Transverse colon (tissue), 4 donors: ENCODE results near the gene TRMT44. TPM values are rescaled to one million over a fixed set of nuclear protein-coding genes. Genes with fewer than 3 reads are reported as not detected.

Experiments
- DNase-seq: peaks from one replicate; pipeline ENCODE4 v3.0.0-alpha.2; 2019
- H3K27ac ChIP-seq, 4 donors: fragments of 200-600 bp; sonication (generic); 2 replicates each; pipeline ENCODE4 v1.5.1; 2016 to 2018; ENCODE audit warnings: inconsistent platforms in 4 of 4
- H3K27me3 ChIP-seq: fragments of 200-600 bp; sonication (generic); 2 replicates; pipeline ENCODE4 v1.5.1; 2017; ENCODE audit warnings: inconsistent platforms
- H3K36me3 ChIP-seq, 4 donors: fragments of 200-600 bp; sonication (generic); 2 replicates each; pipeline ENCODE4 v1.5.1; 2017 to 2019; ENCODE audit warnings: inconsistent platforms in 4 of 4
- H3K4me1 ChIP-seq, 4 donors: fragments of 200-600 bp; sonication (generic); 2 replicates each; pipeline ENCODE4 v1.5.1; 2017 to 2020; ENCODE audit warnings: inconsistent platforms in 4 of 4
- H3K4me3 ChIP-seq, 4 donors: fragments of 200-600 bp; sonication (generic); 1 replicate in 1 of 4; 2 replicates in 3 of 4; pipeline versions ENCODE4 v1.5.1 to v1.6.1; 2017 to 2019; ENCODE audit warnings: inconsistent platforms in 4 of 4
- H3K9me3 ChIP-seq, 2 donors: fragments of 200-600 bp; sonication (generic); 2 replicates each; pipeline ENCODE4 v1.5.1; 2017 to 2019; ENCODE audit warnings: inconsistent platforms in 2 of 2
- EP300 ChIP-seq: sonication (generic); formaldehyde crosslinking; IDR thresholded peaks from one replicate; pipeline ENCODE4 v1.6.1; 2017; ENCODE audit warnings: antibody characterized with exemption, low read depth
- POLR2A ChIP-seq: fragments of 450-650 bp; IDR thresholded peaks from one replicate; pipeline ENCODE4 v1.6.1; 2016; ENCODE audit warnings: antibody characterized with exemption, mild to moderate bottlenecking, moderate library complexity
- POLR2AphosphoS5 ChIP-seq, 3 donors: sonication (generic); formaldehyde crosslinking; IDR thresholded peaks; one replicate each; pipeline ENCODE4 v1.6.1; 2016; ENCODE audit warnings: antibody characterized with exemption in 3 of 3
- WGBS, 2 donors: methylation state at CpG; one replicate each; pipeline ENCODE4 v1.1.5; 2018; ENCODE audit warnings: low coverage in 1 of 2; 5-methylcytosine and 5-hydroxymethylcytosine counted together
- in situ Hi-C, 4 donors: fragments of 200-750 bp; cut with MboI; loops; one replicate each; pipeline versions ENCODE4 v1.15.0 to v1.15.1; 2017; ENCODE audit warnings: low sequenced_read_pairs in 3 of 4, low pct_ligation_motif_present in 1 of 4, low pct_unique_long_range_greater_than_20kb in 1 of 4
- intact Hi-C: fragments of 100-400 bp; cut with DNase I; formaldehyde crosslinking; loops from one replicate; pipeline ENCODE4 v1.15.1; 2023; ENCODE audit warnings: low total_unique reads
- total RNA-seq, 4 donors: library from RNA; depleted of rRNA; stranded (reverse); fragments of >200 nt; gene quantifications; one replicate each; pipeline ENCODE4 v1.1.0, GENCODE V29; 2016
- TF ChIP-seq, protein P1 (sequence below), 5 experiments: fragments of 200-600 bp in 3 of 5; fragments of 450-650 bp in 2 of 5; sonication (generic) in 3 of 5; IDR thresholded peaks; 1 replicate in 2 of 5; 2 replicates in 3 of 5; pipeline ENCODE4 v1.5.1; 2016 to 2017; ENCODE audit warnings: antibody characterized with exemption in 5 of 5, inconsistent platforms in 3 of 5, mild to moderate bottlenecking in 2 of 5, moderate library complexity in 1 of 5

The TRMT44 gene
- total RNA-seq, 4 donors from 2014 or later: 19.1 to 190 (median 29.7) TPM

DNA sequence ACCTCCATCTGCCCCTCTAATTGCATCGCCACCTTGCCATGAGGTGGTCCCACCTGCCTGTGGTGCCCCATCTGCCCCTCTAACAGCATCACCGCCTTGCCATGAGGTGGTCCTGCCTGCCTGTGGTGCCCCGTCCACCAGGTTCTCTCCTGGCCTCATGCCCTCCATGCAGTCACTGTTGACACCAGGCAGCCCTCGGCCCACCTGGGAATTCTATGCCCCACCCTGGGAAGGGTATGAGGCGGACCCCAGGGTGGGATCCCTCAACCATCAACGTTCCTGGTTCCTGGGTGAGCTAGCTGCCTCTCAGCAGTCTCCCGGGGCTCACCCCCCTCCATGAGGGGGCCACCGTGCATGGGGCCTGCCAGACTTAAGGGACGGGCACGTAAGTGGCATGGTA lies 38.9 kb upstream of the TRMT44 start:
- no peak overlapping the region for H3K4me3 ChIP-seq
- H3K27me3 ChIP-seq: no peaks in the 10 kb centered on the region
- peaks cover 0 to 9% (median 0%) of the 10 kb centered on the region in 4 donors for H3K36me3 ChIP-seq
- H3K27ac ChIP-seq: peak overlapping the region in 3 of 4 donors; percentile 16 to 63 (median 58)
- intact Hi-C loops (loop anchor here (2.0 kb wide), 1 partner anchor 159 kb away; no protein-coding TSS in a partner anchor), in situ Hi-C loops (loop anchor here (5.0 to 25.0 kb wide), 4 partner anchors 157 to 239 kb away; partner anchors contain the start of gene ABLIM2 (in 1 of the 4))
- no peak for DNase-seq
- 92% methylated on average over 6 of the region's 10 CpGs; no CpG with 5 or more reads in 1 of the 2 donors for WGBS, 2 donors
- no peaks in the 10 kb centered on the region for H3K9me3 ChIP-seq
- TF ChIP-seq, protein P1, sequence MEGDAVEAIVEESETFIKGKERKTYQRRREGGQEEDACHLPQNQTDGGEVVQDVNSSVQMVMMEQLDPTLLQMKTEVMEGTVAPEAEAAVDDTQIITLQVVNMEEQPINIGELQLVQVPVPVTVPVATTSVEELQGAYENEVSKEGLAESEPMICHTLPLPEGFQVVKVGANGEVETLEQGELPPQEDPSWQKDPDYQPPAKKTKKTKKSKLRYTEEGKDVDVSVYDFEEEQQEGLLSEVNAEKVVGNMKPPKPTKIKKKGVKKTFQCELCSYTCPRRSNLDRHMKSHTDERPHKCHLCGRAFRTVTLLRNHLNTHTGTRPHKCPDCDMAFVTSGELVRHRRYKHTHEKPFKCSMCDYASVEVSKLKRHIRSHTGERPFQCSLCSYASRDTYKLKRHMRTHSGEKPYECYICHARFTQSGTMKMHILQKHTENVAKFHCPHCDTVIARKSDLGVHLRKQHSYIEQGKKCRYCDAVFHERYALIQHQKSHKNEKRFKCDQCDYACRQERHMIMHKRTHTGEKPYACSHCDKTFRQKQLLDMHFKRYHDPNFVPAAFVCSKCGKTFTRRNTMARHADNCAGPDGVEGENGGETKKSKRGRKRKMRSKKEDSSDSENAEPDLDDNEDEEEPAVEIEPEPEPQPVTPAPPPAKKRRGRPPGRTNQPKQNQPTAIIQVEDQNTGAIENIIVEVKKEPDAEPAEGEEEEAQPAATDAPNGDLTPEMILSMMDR (IDR thresholded peaks at IDR 0.05): no peak
- TF ChIP-seq EP300 (no peak), POLR2A (no peak), POLR2AphosphoS5 (IDR thresholded peaks at IDR 0.05) (no peak)
- peaks cover 0 to 5% (median 0%) of the 10 kb centered on the region in 4 donors for H3K4me1 ChIP-seq

DNA sequence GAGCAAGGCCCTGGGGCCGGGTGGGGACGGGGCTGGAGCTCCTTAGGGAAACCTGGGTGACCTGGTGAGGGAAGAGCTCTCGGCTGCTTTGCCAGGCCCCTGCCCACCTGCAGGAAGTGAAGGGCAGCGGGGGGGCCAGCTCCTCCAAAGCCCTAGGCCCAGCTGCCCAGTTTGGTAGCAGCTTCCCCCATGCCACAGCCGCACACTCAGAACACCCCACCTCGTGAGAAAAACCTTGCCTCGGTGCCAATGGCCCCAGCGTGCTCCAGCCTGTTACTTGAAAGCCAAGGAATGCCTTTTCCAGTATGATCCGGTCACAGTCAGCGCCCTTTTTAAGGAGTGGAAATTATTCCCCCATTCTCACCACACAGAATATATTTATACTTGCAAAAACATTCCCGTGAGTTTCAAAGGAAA lies 38.4 kb upstream of the TRMT44 start:
- no peaks in the 10 kb centered on the region for H3K9me3 ChIP-seq
- intact Hi-C loops (loop anchor here (2.0 kb wide), 1 partner anchor 159 kb away; no protein-coding TSS in a partner anchor), in situ Hi-C loops (loop anchor here (5.0 to 25.0 kb wide), 4 partner anchors 157 to 240 kb away; partner anchors contain the start of gene ABLIM2 (in 1 of the 4))
- H3K36me3 ChIP-seq: peaks cover 0 to 9% (median 0%) of the 10 kb centered on the region in 4 donors
- peak overlapping the region in 3 of 4 donors; percentile 56 to 63 (median 58) for H3K27ac ChIP-seq
- H3K27me3 ChIP-seq: no peaks in the 10 kb centered on the region
- TF ChIP-seq EP300 (no peak), POLR2A (no peak), POLR2AphosphoS5 (IDR thresholded peaks at IDR 0.05) (no peak)
- TF ChIP-seq, protein P1 (IDR thresholded peaks at IDR 0.05): no peak
- DNase-seq: no peak
- WGBS, 2 donors: 79% methylated on average over 11 of the region's 11 CpGs; no CpG with 5 or more reads in 1 of the 2 donors
- H3K4me1 ChIP-seq: peaks cover 0 to 5% (median 0%) of the 10 kb centered on the region in 4 donors
- no peak overlapping the region for H3K4me3 ChIP-seq

DNA sequence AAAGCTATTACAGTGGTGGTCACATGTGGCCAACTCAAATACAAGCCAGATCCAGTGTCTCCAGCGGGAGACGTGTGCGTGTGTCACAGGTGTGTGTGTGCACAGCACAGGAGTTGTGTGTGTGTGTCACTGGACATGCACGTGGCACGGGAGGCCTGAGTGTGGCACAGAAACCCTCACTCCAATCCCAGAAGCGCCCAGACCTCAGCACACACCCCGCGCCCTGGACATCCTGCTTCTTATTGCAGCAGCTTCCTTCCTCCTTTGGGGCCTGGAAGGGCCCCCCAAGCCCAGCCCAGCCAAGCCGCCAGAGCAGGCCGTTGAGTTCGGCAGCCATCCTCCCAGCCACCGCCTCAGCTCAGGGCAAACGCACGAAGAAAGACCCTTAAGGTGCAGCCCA lies 37.9 kb upstream of the TRMT44 start:
- in situ Hi-C loops (loop anchor here (5.0 to 25.0 kb wide), 4 partner anchors 158 to 240 kb away; partner anchors contain the start of gene ABLIM2 (in 1 of the 4)), intact Hi-C loops (loop anchor here (2.0 kb wide), 1 partner anchor 160 kb away; no protein-coding TSS in a partner anchor)
- no peak for DNase-seq
- peaks cover 0 to 5% (median 0%) of the 10 kb centered on the region in 4 donors for H3K4me1 ChIP-seq
- TF ChIP-seq, protein P1 (IDR thresholded peaks at IDR 0.05): no peak
- TF ChIP-seq POLR2A: no peak
- TF ChIP-seq EP300: no peak
- TF ChIP-seq POLR2AphosphoS5 (IDR thresholded peaks at IDR 0.05): no peak
- WGBS, 2 donors: 76% methylated on average over 14 of the region's 14 CpGs; no CpG with 5 or more reads in 1 of the 2 donors
- H3K4me3 ChIP-seq: no peak overlapping the region
- peak overlapping the region in 3 of 4 donors; percentile 56 to 63 (median 58) for H3K27ac ChIP-seq
- peaks cover 0 to 9% (median 0%) of the 10 kb centered on the region in 4 donors for H3K36me3 ChIP-seq
- H3K27me3 ChIP-seq: no peaks in the 10 kb centered on the region
- H3K9me3 ChIP-seq: no peaks in the 10 kb centered on the region

DNA sequence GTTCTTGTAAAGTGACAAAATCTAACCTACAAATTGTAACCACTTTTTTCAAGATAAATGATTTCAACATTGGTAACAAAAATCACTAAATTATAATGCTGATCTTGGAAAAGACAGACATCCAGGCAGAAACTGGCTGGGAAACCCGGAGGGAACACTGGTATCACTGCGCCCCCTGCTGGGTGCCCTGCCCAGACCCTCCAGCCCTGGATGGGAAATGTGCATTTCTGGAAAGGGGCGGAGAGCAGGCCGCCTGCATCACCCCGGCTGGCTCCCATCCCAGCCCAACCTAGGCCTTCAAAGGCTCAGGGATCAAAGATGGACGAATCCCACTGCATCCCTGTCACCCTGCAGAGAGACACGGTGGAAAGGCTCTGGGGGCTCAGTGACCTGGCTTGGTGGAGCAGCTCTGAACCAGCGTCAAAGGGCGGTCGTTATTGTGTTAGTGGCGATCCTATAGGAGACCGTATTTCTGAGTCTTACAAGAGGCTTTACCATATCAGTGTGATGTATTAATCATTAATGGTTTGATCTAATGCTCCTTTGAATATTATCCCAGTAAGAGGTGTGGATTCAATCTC lies 37.3 kb upstream of the TRMT44 start:
- TF ChIP-seq POLR2AphosphoS5 (IDR thresholded peaks at IDR 0.05): no peak
- TF ChIP-seq, protein P1 (IDR thresholded peaks at IDR 0.05): peak; percentile 82 to 92 (median 86)
- TF ChIP-seq POLR2A: no peak
- TF ChIP-seq EP300: no peak
- Histone ChIP-seq H3K4me3 (no peak overlapping the region), H3K9me3 (no peaks in the 10 kb centered on the region), H3K36me3 (peaks cover 0 to 9% (median 0%) of the 10 kb centered on the region in 4 donors), H3K4me1 (peaks cover 0 to 5% (median 0%) of the 10 kb centered on the region in 4 donors), H3K27me3 (no peaks in the 10 kb centered on the region), H3K27ac (peak overlapping the region in 3 of 4 donors; percentile 56 to 63 (median 58))
- WGBS, 2 donors: 5 to 45% methylated on average over 2 to 12 of the region's 12 CpGs
- in situ Hi-C loops: loop anchor here (5.0 to 25.0 kb wide), 4 partner anchors 158 to 241 kb away; partner anchors contain the start of gene ABLIM2 (in 1 of the 4)
- DNase-seq: peak; percentile 75
- intact Hi-C loops: loop anchor here (2.0 kb wide), 1 partner anchor 160 kb away; no protein-coding TSS in a partner anchor
